ENCODE measurements around the gene NOL4. TPM values are rescaled to one million over a fixed set of nuclear protein-coding genes. Genes with fewer than 3 reads are reported as not detected.
"Not testable (repeated sequence)": the region's sequence is repeated elsewhere in the genome, so short reads cannot be mapped to it uniquely, and the experiment has no call there.

NOL4 gene
- polyA plus RNA-seq, 3 donors = not detected

DNA sequence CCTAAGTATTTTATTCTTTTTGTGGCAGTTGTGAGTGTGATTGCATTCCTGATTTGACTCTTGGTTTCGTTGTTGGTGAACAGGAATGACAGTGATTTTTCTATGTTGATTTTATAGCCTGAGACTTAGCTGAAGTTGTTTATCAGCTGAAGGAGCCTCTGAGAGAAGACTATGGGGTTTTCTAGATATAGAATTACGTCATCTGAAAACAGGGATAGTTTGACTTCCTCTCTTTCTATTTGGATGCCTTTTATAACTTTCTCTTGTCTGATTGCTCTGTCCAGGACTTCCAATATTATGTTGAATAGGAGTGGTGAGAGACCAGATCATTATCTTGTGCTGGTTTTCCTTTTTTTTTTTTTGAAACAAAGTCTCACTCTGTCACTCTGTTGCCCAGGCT lies 18.0 kb upstream of the NOL4 start:
- Mint-ChIP-seq H3K4me3 (no peak overlapping the region), H3K27me3 (ENCODE audit: low read depth in 3 of 3) (peaks cover 0 to 2% (median 0%) of the 10 kb centered on the region in 3 donors), H3K36me3 (no peaks in the 10 kb centered on the region), H3K4me1 (no peaks in the 10 kb centered on the region), H3K27ac (no peak overlapping the region), H3K9me3 (peaks cover 0 to 10% (median 1%) of the 10 kb centered on the region in 7 donors)
- Histone ChIP-seq H2AFZ (ENCODE audit: insufficient read depth, low read depth, low read length, poor library complexity, severe bottlenecking) (no peak overlapping the region), H4K20me1 (ENCODE audit: insufficient read depth, low read length) (no peaks in the 10 kb centered on the region), H3K9me3 (replicated peaks in 1 of 2; ENCODE audit: control insufficient read depth in 1 of 2, insufficient read depth in 1 of 2, low read length in 2 of 2) (peaks cover 0 to 2% of the 10 kb centered on the region in 2 donors), H3K4me3 (replicated peaks in 1 of 3; ENCODE audit: low read depth in 2 of 3, low read length in 3 of 3) (no peak overlapping the region), H3K4me1 (ENCODE audit: control insufficient read depth in 1 of 2, insufficient read depth in 2 of 2, low read length in 2 of 2) (no peaks in the 10 kb centered on the region), H3K79me2 (ENCODE audit: insufficient read depth, low read length) (no peaks in the 10 kb centered on the region), H3K27ac (ENCODE audit: low read depth in 1 of 2, low read length in 2 of 2) (no peak overlapping the region), H3K36me3 (replicated peaks in 1 of 2; ENCODE audit: control insufficient read depth in 1 of 2, insufficient read depth in 2 of 2, low read length in 2 of 2) (no peaks in the 10 kb centered on the region), H3K4me2 (replicated peaks; ENCODE audit: extremely low read depth, low read length, poor library complexity, severe bottlenecking) (no peak overlapping the region), H3K9ac (ENCODE audit: insufficient read depth, low read length, poor library complexity, severe bottlenecking) (no peak overlapping the region), H3K27me3 (ENCODE audit: control insufficient read depth in 2 of 2, insufficient read depth in 2 of 2, low read length in 2 of 2) (no peaks in the 10 kb centered on the region)
- intact Hi-C loops (cut with micrococcal nuclease) = no loop called here
- WGBS (ENCODE audit: insufficient coverage) = 67% methylated on average over 1 of the region's 2 CpGs
- TF ChIP-seq, protein P1, sequence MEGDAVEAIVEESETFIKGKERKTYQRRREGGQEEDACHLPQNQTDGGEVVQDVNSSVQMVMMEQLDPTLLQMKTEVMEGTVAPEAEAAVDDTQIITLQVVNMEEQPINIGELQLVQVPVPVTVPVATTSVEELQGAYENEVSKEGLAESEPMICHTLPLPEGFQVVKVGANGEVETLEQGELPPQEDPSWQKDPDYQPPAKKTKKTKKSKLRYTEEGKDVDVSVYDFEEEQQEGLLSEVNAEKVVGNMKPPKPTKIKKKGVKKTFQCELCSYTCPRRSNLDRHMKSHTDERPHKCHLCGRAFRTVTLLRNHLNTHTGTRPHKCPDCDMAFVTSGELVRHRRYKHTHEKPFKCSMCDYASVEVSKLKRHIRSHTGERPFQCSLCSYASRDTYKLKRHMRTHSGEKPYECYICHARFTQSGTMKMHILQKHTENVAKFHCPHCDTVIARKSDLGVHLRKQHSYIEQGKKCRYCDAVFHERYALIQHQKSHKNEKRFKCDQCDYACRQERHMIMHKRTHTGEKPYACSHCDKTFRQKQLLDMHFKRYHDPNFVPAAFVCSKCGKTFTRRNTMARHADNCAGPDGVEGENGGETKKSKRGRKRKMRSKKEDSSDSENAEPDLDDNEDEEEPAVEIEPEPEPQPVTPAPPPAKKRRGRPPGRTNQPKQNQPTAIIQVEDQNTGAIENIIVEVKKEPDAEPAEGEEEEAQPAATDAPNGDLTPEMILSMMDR (IDR thresholded peaks at IDR 0.05) = no peak
- no peak for DNase-seq

DNA sequence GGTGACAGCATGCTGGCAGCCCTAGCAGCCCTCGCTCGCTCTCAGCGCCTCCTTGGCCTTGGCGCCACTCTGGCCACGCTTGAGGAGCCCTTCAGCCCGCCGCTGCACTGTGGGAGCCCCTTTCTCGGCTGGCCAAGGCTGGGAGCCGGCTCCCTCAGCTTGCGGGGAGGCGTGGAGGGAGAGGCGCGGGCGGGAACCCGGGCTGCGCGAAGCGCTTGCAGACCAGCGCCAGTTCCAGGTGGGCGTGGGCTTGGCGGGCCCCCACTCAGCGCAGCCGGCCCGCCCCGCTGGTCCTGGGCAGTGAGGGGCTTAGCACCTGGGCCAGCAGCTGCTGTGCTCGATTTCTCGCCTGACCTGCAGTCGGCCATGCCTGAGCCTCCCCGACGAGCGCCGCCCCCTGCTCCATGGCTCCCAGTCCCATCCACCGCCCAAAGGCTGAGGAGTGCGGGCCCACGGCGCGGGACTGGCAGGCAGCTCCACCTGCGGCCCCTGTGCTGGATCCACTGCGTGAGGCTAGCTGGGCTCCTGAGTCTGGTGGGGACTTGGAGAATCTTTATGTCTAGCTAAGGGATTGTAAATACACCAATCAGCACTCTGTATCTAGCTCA lies 9.2 kb upstream of the NOL4 start:
- H3K27ac ChIP-seq (ENCODE audit: low read depth in 1 of 2, low read length in 2 of 2); H3K4me3 ChIP-seq (replicated peaks in 1 of 3; ENCODE audit: low read depth in 2 of 3, low read length in 3 of 3); H3K36me3 ChIP-seq (replicated peaks in 1 of 2; ENCODE audit: control insufficient read depth in 1 of 2, insufficient read depth in 2 of 2, low read length in 2 of 2); H2AFZ ChIP-seq (ENCODE audit: insufficient read depth, low read depth, low read length, poor library complexity, severe bottlenecking); H3K27me3 Mint-ChIP-seq (ENCODE audit: low read depth in 3 of 3); H3K9me3 Mint-ChIP-seq; H3K27ac Mint-ChIP-seq; H4K20me1 ChIP-seq (ENCODE audit: insufficient read depth, low read length); H3K4me2 ChIP-seq (replicated peaks; ENCODE audit: extremely low read depth, low read length, poor library complexity, severe bottlenecking); H3K27me3 ChIP-seq (ENCODE audit: control insufficient read depth in 2 of 2, insufficient read depth in 2 of 2, low read length in 2 of 2); intact Hi-C loops (cut with micrococcal nuclease); H3K79me2 ChIP-seq (ENCODE audit: insufficient read depth, low read length); H3K4me1 ChIP-seq (ENCODE audit: control insufficient read depth in 1 of 2, insufficient read depth in 2 of 2, low read length in 2 of 2); H3K9ac ChIP-seq (ENCODE audit: insufficient read depth, low read length, poor library complexity, severe bottlenecking); H3K4me3 Mint-ChIP-seq; DNase-seq; H3K36me3 Mint-ChIP-seq; H3K4me1 Mint-ChIP-seq: not testable (repeated sequence)
- H3K9me3 ChIP-seq (replicated peaks in 1 of 2; ENCODE audit: control insufficient read depth in 1 of 2, insufficient read depth in 1 of 2, low read length in 2 of 2) = peaks cover 0 to 15% of the 10 kb centered on the region in 2 donors
- 93% methylated on average over 36 of the region's 39 CpGs for WGBS (ENCODE audit: insufficient coverage)
